Measurements from ENCODE around the gene EFTUD2. TPM values are rescaled to one million over a fixed set of nuclear protein-coding genes. Genes with fewer than 3 reads are reported as not detected.

Gene EFTUD2
- total and polyA plus RNA-seq, 2 donors (not counting 1 experiment from before 2014, with no cell fraction given) = 88.0 to 154 TPM

DNA sequence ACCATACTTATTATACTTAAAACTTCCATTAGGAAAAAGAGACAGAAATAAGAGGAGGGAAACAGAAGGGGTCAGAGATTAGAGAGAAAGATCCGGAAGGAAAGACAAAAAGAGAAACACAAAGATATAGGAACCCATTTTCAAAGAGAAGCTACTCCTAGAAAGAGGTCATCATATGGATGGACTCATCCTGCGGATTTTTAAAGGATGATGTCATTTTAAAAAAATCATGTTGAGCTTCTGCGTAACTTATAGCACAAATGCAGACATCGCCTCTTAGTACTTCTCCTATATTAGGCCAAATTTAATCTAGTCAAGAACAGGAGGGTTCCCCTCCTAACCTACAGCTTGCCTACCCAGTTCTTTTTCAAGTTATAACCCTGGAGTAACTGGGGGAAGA is 18.1 kb downstream of the EFTUD2 start:
- Histone ChIP-seq H3K9me3 (ENCODE audit: control insufficient read depth, insufficient read depth, low read depth, low read length) (no peaks in the 10 kb centered on the region), H3K4me1 (ENCODE audit: control insufficient read depth, extremely low read depth, insufficient read depth, low read length) (no peaks in the 10 kb centered on the region), H3K4me2 (ENCODE audit: extremely low read depth, insufficient read depth, low read length) (no peak overlapping the region), H3K36me3 (ENCODE audit: control insufficient read depth, insufficient read depth, low read length) (peaks cover 14% of the 10 kb centered on the region), H3K4me3 (replicated peaks in 1 of 4; ENCODE audit: control extremely low read depth in 1 of 4, insufficient read depth in 1 of 4, low read depth in 3 of 4, low read length in 4 of 4) (no peak overlapping the region), H4K20me1 (ENCODE audit: control insufficient read depth, extremely low read depth, insufficient read depth, low read length) (no peaks in the 10 kb centered on the region), H3K27me3 (ENCODE audit: control insufficient read depth, insufficient read depth, low read length) (no peaks in the 10 kb centered on the region), H3K9ac (ENCODE audit: insufficient read depth, low read length) (no peak overlapping the region), H3K79me2 (ENCODE audit: control insufficient read depth, insufficient read depth, low read length) (no peaks in the 10 kb centered on the region), H2AFZ (ENCODE audit: low read length) (no peak overlapping the region), H3K27ac (ENCODE audit: insufficient read depth, low read length) (no peak overlapping the region)
- no peak for DNase-seq (ENCODE audit: low read depth in 2 of 2)
- TF ChIP-seq, protein P1, sequence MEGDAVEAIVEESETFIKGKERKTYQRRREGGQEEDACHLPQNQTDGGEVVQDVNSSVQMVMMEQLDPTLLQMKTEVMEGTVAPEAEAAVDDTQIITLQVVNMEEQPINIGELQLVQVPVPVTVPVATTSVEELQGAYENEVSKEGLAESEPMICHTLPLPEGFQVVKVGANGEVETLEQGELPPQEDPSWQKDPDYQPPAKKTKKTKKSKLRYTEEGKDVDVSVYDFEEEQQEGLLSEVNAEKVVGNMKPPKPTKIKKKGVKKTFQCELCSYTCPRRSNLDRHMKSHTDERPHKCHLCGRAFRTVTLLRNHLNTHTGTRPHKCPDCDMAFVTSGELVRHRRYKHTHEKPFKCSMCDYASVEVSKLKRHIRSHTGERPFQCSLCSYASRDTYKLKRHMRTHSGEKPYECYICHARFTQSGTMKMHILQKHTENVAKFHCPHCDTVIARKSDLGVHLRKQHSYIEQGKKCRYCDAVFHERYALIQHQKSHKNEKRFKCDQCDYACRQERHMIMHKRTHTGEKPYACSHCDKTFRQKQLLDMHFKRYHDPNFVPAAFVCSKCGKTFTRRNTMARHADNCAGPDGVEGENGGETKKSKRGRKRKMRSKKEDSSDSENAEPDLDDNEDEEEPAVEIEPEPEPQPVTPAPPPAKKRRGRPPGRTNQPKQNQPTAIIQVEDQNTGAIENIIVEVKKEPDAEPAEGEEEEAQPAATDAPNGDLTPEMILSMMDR (conservative IDR thresholded peaks at IDR 0.05 in 1 of 2, IDR thresholded peaks at IDR 0.05 in 1 of 2; ENCODE audit: low read depth in 1 of 2, low read length in 2 of 2) = no peak
- TF ChIP-seq EZH2 (IDR thresholded peaks at IDR 0.05; ENCODE audit: low read length, missing control alignments) = no peak

DNA sequence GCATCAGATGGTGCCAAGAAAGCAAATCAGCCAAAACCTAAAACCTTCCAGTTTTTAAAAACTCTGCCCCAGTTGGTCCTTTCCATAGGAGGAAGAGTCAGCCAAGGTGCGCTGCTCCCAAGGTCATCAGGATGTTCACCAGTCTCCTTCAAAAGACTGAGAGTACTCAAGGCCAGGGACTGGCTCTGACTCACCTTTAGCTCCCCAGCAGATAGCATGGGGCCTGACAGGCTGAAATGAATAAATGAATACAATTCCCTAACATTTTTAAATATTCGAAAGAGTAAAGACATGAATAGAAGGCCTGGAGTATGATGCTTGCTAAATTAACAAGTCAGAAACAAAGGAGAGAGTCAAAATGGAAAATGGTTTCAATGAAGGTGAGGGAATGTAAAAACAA is 19.2 kb downstream of the EFTUD2 start:
- no peaks in the 10 kb centered on the region for H3K27me3 ChIP-seq (ENCODE audit: control insufficient read depth, insufficient read depth, low read length)
- H3K4me2 ChIP-seq (ENCODE audit: extremely low read depth, insufficient read depth, low read length) = no peak overlapping the region
- no peak overlapping the region for H3K27ac ChIP-seq (ENCODE audit: insufficient read depth, low read length)
- H3K79me2 ChIP-seq (ENCODE audit: control insufficient read depth, insufficient read depth, low read length) = no peaks in the 10 kb centered on the region
- H3K4me3 ChIP-seq (replicated peaks in 1 of 4; ENCODE audit: control extremely low read depth in 1 of 4, insufficient read depth in 1 of 4, low read depth in 3 of 4, low read length in 4 of 4) = no peak overlapping the region
- no peaks in the 10 kb centered on the region for H3K9me3 ChIP-seq (ENCODE audit: control insufficient read depth, insufficient read depth, low read depth, low read length)
- TF ChIP-seq, protein P1 (conservative IDR thresholded peaks at IDR 0.05 in 1 of 2, IDR thresholded peaks at IDR 0.05 in 1 of 2; ENCODE audit: low read depth in 1 of 2, low read length in 2 of 2) = no peak
- DNase-seq (ENCODE audit: low read depth in 2 of 2) = no peak
- no peaks in the 10 kb centered on the region for H4K20me1 ChIP-seq (ENCODE audit: control insufficient read depth, extremely low read depth, insufficient read depth, low read length)
- H3K4me1 ChIP-seq (ENCODE audit: control insufficient read depth, extremely low read depth, insufficient read depth, low read length) = no peaks in the 10 kb centered on the region
- no peak overlapping the region for H3K9ac ChIP-seq (ENCODE audit: insufficient read depth, low read length)
- no peak overlapping the region for H2AFZ ChIP-seq (ENCODE audit: low read length)
- peaks cover 17% of the 10 kb centered on the region for H3K36me3 ChIP-seq (ENCODE audit: control insufficient read depth, insufficient read depth, low read length)

DNA sequence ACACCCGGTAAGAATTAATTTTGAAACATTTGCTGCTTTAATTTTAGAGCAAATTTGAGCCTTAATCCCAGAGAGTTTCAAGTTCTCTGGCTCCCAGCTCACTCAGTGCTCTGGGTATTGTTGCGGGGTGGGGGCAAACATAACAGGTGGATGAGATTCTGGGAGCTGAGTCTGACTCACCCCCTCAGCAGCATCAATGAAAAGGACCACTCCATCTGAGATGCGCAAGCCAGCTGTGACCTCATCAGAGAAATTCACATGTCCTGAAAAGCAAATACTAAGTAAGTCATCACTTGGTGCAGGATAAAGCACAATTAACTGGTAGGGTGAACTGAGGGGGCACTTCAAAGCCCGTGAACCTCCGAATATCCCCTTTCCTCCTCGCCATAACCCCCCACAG is 19.9 kb downstream of the EFTUD2 start:
- TF ChIP-seq, protein P1 (conservative IDR thresholded peaks at IDR 0.05 in 1 of 2, IDR thresholded peaks at IDR 0.05 in 1 of 2; ENCODE audit: low read depth in 1 of 2, low read length in 2 of 2) = no peak
- TF ChIP-seq EZH2 (IDR thresholded peaks at IDR 0.05; ENCODE audit: low read length, missing control alignments) = no peak
- Histone ChIP-seq H3K36me3 (ENCODE audit: control insufficient read depth, insufficient read depth, low read length) (peaks cover 17% of the 10 kb centered on the region), H3K27me3 (ENCODE audit: control insufficient read depth, insufficient read depth, low read length) (no peaks in the 10 kb centered on the region), H3K4me1 (ENCODE audit: control insufficient read depth, extremely low read depth, insufficient read depth, low read length) (no peaks in the 10 kb centered on the region), H3K4me2 (ENCODE audit: extremely low read depth, insufficient read depth, low read length) (no peak overlapping the region), H2AFZ (ENCODE audit: low read length) (no peak overlapping the region), H3K79me2 (ENCODE audit: control insufficient read depth, insufficient read depth, low read length) (no peaks in the 10 kb centered on the region), H3K4me3 (replicated peaks in 1 of 4; ENCODE audit: control extremely low read depth in 1 of 4, insufficient read depth in 1 of 4, low read depth in 3 of 4, low read length in 4 of 4) (no peak overlapping the region), H3K9me3 (ENCODE audit: control insufficient read depth, insufficient read depth, low read depth, low read length) (no peaks in the 10 kb centered on the region), H3K9ac (ENCODE audit: insufficient read depth, low read length) (no peak overlapping the region), H3K27ac (ENCODE audit: insufficient read depth, low read length) (no peak overlapping the region), H4K20me1 (ENCODE audit: control insufficient read depth, extremely low read depth, insufficient read depth, low read length) (no peaks in the 10 kb centered on the region)
- DNase-seq (ENCODE audit: low read depth in 2 of 2) = no peak

Measured in fibroblast of lung (primary cell).